KMS-11 (cell line): ENCODE data around the gene HTR1B.

Experiments used
- H2AFZ ChIP-seq: fragments of 200-600 bp; sonication (generic); 2 replicates; pipeline ENCODE4 v1.6.1; 2016; ENCODE audit warnings: antibody characterized with exemption, mixed run types, low read depth
- H3K27ac ChIP-seq: fragments of 200-600 bp; sonication (generic); 2 replicates; pipeline ENCODE4 v1.6.1; 2016; ENCODE audit warnings: mild to moderate bottlenecking, mixed run types
- H3K27me3 ChIP-seq: fragments of 200-600 bp; sonication (generic); 2 replicates; pipeline ENCODE4 v1.6.1; 2017; ENCODE audit warnings: mild to moderate bottlenecking, low read depth, mixed run types, moderate library complexity; ENCODE audit not compliant: insufficient read depth
- H3K36me3 ChIP-seq: fragments of 200-600 bp; sonication (generic); 2 replicates; pipeline ENCODE4 v1.6.1; 2017; ENCODE audit warnings: mild to moderate bottlenecking, mixed run types; ENCODE audit not compliant: insufficient read depth
- H3K4me1 ChIP-seq: fragments of 200-600 bp; sonication (generic); 2 replicates; pipeline ENCODE4 v1.6.1; 2016; ENCODE audit warnings: mild to moderate bottlenecking, low read depth, mixed run types; ENCODE audit not compliant: poor library complexity, severe bottlenecking
- H3K4me2 ChIP-seq: fragments of 200-600 bp; sonication (generic); 2 replicates; pipeline ENCODE4 v1.7.0; 2016; ENCODE audit warnings: mild to moderate bottlenecking, mixed run types
- H3K4me3 ChIP-seq: fragments of 200-600 bp; sonication (generic); IDR thresholded peaks from 2 replicates; pipeline ENCODE4 v1.6.1; 2017; ENCODE audit warnings: low read depth, low read length, mixed read lengths; ENCODE audit not compliant: insufficient read depth
- H3K79me2 ChIP-seq: fragments of 200-600 bp; sonication (generic); 2 replicates; pipeline ENCODE4 v1.6.1; 2016; ENCODE audit warnings: low read depth, mixed run types; ENCODE audit not compliant: insufficient read depth
- H3K9ac ChIP-seq: fragments of 200-600 bp; sonication (generic); 2 replicates; pipeline ENCODE4 v1.6.1; 2016; ENCODE audit warnings: mild to moderate bottlenecking, mixed run types
- H4K20me1 ChIP-seq: fragments of 200-600 bp; sonication (generic); 2 replicates; pipeline ENCODE4 v1.6.1; 2016; ENCODE audit warnings: mild to moderate bottlenecking, mixed run types; ENCODE audit not compliant: insufficient read depth
- CTCF ChIP-seq: fragments of 200-600 bp; sonication (generic); conservative IDR thresholded peaks from 2 replicates; pipeline ENCODE4 v1.6.1; 2017; ENCODE audit warnings: low read depth, mild to moderate bottlenecking, antibody characterized with exemption, low read length, moderate library complexity, mixed read lengths

The HTR1B gene

GRCh38 chr6:77455271-77455670 is 8.0 kb downstream of the HTR1B start:
- no peak overlapping the region for H3K9ac ChIP-seq
- no peak overlapping the region for H3K4me2 ChIP-seq
- no peak for TF ChIP-seq CTCF
- no peak overlapping the region for H3K4me3 ChIP-seq
- no peaks in the 10 kb centered on the region for H3K27me3 ChIP-seq
- H2AFZ ChIP-seq, result no peak overlapping the region
- H3K36me3 ChIP-seq, result no peaks in the 10 kb centered on the region
- H3K27ac ChIP-seq, result no peak overlapping the region
- no peaks in the 10 kb centered on the region for H4K20me1 ChIP-seq
- H3K4me1 ChIP-seq, result no peaks in the 10 kb centered on the region
- no peaks in the 10 kb centered on the region for H3K79me2 ChIP-seq

- H4K20me1 ChIP-seq, result no peaks in the 10 kb centered on the region
- H3K79me2 ChIP-seq, result no peaks in the 10 kb centered on the region
- H3K27me3 ChIP-seq, result no peaks in the 10 kb centered on the region
- H3K36me3 ChIP-seq, result no peaks in the 10 kb centered on the region
- TF ChIP-seq CTCF, result no peak
- H3K4me1 ChIP-seq, result no peaks in the 10 kb centered on the region
- no peak overlapping the region for H3K27ac ChIP-seq
- H3K9ac ChIP-seq, result no peak overlapping the region
- H3K4me3 ChIP-seq, result no peak overlapping the region
- H3K4me2 ChIP-seq, result no peak overlapping the region
- H2AFZ ChIP-seq, result no peak overlapping the region
Observed at GRCh38 chr6:77454386-77454785, 8.9 kb downstream of the HTR1B start.

- H3K4me1 ChIP-seq, result no peaks in the 10 kb centered on the region
- H3K9ac ChIP-seq, result no peak overlapping the region
- H2AFZ ChIP-seq, result no peak overlapping the region
- H3K4me3 ChIP-seq, result no peak overlapping the region
- TF ChIP-seq CTCF, result no peak
- no peaks in the 10 kb centered on the region for H3K27me3 ChIP-seq
- H3K4me2 ChIP-seq, result no peak overlapping the region
- no peaks in the 10 kb centered on the region for H3K79me2 ChIP-seq
- H4K20me1 ChIP-seq, result no peaks in the 10 kb centered on the region
- no peaks in the 10 kb centered on the region for H3K36me3 ChIP-seq
- H3K27ac ChIP-seq, result no peak overlapping the region
Observed at GRCh38 chr6:77451466-77451865, 11.8 kb downstream of the HTR1B start.

- Histone ChIP-seq H3K27me3 (no peaks in the 10 kb centered on the region), H3K9ac (no peak overlapping the region), H2AFZ (no peak overlapping the region), H4K20me1 (no peaks in the 10 kb centered on the region), H3K4me2 (no peak overlapping the region), H3K4me3 (no peak overlapping the region), H3K36me3 (no peaks in the 10 kb centered on the region), H3K4me1 (no peaks in the 10 kb centered on the region), H3K27ac (no peak overlapping the region), H3K79me2 (no peaks in the 10 kb centered on the region)
- no peak for TF ChIP-seq CTCF
Observed at GRCh38 chr6:77450924-77451323, 12.4 kb downstream of the HTR1B start.

GRCh38 chr6:77448546-77448945 is 14.7 kb downstream of the HTR1B start:
- no peak for TF ChIP-seq CTCF
- Histone ChIP-seq H3K36me3 (no peaks in the 10 kb centered on the region), H4K20me1 (no peaks in the 10 kb centered on the region), H3K4me1 (no peaks in the 10 kb centered on the region), H3K4me3 (no peak overlapping the region), H2AFZ (no peak overlapping the region), H3K27me3 (no peaks in the 10 kb centered on the region), H3K27ac (no peak overlapping the region), H3K9ac (no peak overlapping the region), H3K4me2 (no peak overlapping the region), H3K79me2 (no peaks in the 10 kb centered on the region)
